Effector CD8-positive, alpha-beta T cell (primary cell): Measurements from ENCODE around the gene NBAS.
"Not testable (repeated sequence)": the region's sequence is repeated elsewhere in the genome, so short reads cannot be mapped to it uniquely, and the experiment has no call there.

ENCODE experiments used
- DNase-seq: peaks from one replicate; lab custom pipeline; 2025; lab: John Stamatoyannopoulos, UW

Gene NBAS

DNA sequence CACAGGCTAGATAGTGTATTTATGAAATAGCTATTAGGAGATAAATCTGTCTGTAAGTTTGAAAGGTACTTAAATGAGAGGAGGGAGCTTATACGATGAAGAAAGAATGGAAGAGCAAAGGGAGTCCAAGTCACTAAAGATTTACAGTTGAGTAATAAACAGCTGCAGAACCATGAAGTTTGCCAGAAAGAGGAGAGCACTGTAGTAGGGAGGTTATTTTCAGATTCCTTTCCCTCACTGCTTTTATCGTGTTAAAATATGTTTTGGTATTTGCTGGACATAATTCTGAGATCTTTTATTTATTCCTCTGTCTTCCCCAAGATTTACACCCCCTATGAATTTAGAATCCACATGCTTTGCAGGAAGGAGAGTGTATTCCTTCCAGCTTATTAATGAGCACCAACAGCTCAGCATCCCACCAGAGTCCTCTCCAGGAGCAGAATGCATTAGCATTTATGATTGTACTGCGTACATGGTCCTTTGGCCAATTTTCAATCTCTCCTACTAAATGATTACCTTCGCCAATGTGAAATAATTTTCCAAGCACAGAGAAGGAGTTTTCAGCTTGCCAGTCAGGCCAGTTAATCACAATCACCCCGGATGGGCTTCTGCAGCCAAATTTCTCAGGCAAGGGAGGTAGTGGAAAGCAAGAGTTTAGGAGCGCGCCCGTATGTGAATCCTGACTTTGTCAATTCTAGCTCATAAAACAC, 297.0 kb downstream of the NBAS start:
- DNase-seq: no peak

GRCh38 chr2:15262792-15263191, 298.3 kb downstream of the NBAS start:
- DNase-seq: no peak

DNA sequence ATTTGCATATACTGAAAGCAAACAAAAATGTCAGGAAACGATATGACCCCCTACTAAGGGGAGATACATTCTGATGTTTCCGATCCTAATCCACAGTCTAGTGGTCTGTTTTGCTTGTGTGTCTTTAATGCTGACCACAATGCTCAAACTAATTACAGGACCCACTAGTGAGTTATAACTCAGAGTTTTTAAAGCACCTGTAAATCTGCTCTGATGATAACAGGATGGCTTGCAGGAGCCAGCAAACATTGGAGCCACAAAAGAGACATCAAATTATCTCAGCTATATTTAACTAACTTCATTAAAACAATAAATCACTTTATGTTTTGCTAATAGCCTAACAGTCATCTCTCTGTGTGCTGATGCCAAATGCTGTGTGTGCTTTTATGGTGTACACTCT, 300.3 kb downstream of the NBAS start:
- no peak for DNase-seq

GRCh38 chr2:15260196-15260595, 300.9 kb downstream of the NBAS start:
- DNase-seq: no peak

DNA sequence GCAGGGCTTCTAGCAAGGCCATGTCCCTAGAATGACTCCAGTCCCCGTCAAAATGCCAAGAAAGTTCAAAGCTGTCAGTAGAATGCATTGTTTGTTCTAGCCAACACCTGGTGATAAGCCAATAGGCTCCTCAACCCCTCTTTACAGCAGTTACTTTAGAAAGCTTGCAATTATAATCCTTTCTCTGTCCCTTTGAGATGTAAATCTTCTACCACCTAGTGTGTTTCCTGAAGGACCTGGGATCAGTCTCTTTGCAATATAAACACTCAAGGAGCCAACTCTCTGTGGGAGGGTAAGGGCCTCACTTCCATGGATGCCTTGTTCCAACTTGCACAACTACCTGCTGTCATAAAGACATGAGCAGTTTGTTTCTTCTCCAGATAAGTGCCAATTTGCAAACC, 301.8 kb downstream of the NBAS start:
- DNase-seq: no peak

- not testable (repeated sequence) for DNase-seq
Measured at GRCh38 chr2:15258385-15258784, 302.7 kb downstream of the NBAS start.

DNA sequence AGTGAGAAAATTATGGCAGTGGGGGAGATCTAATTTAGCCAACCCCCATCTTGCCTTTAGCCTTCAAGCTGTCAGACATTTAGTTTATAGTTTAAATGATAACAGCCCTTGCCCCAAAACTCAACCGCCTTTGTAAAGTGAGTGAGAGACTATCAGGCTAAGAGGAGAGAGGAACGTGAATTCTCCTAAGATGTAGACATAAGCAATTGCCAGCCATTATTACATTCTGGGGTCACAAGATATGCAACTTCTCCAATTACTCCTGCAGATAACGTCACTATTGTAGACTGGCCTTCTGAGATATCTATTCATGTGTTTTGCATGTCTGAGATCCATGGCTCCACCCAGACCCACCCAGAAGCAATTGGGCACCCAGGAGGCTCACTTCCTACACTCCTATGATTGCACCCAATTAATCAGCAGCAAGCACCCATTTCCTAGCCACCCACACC, 307.3 kb downstream of the NBAS start:
- no peak for DNase-seq

DNA sequence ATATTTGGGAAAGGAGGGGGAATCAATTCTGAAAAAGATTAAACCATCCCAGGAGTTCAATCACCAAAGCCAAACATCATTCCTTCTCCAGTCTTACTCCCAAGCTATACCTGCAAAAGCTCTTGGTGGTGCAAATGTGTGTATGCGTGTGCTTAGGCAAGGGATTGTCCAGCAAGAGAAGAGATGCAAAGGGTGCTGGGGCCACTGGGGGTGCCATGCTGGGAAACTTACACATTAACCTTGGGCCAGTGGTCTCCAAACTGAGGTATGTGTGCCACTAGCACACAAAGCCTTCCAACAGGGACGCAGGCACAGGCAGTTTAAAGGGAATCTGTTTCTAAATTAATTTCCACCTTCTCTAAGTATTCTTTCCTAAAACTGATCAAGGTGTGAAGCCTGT, 307.9 kb downstream of the NBAS start:
- DNase-seq: no peak

- no peak for DNase-seq
Measured at GRCh38 chr2:15251753-15252152, 309.4 kb downstream of the NBAS start.

DNA sequence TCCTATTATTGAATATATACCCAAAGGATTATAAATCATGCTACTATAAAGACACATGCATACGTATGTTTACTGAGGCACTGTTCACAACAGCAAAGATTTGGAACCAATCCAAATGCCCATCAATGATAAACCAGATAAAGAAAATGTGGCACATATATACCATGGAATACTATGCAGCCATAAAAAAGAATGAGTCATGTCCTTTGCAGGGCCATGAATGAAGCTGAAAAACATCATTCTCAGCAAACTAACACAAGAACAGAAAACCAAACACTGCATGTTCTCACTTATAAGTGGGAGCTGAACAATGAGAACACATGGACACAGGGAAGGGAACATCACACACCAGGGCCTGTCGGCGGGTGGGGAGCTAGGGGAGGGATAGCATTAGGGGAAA, 310.2 kb downstream of the NBAS start:
- DNase-seq: not testable (repeated sequence)

DNA sequence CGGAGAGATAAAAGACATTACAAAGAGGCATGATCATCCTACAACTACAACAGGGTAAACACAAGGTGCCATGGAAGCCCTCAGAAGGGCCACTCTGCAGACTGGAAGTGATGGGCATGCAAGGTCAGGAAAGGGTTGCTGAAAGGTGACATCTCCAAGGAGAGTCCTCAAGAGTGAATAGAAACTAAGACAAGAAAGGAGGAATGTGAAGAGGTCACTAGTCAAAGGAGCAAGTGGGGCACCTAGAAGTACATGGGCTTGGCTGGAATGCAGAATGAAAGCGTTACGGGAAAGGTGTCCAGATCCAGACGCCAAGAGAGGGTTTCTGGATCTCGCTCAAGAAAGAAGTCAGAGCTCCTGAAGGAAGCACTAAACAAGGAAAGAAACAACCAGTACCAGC, 314.3 kb downstream of the NBAS start:
- DNase-seq: no peak

GRCh38 chr2:15243762-15244161, 317.4 kb downstream of the NBAS start:
- no peak for DNase-seq

GRCh38 chr2:15242936-15243461, 318.1 kb downstream of the NBAS start:
- no peak for DNase-seq

DNA sequence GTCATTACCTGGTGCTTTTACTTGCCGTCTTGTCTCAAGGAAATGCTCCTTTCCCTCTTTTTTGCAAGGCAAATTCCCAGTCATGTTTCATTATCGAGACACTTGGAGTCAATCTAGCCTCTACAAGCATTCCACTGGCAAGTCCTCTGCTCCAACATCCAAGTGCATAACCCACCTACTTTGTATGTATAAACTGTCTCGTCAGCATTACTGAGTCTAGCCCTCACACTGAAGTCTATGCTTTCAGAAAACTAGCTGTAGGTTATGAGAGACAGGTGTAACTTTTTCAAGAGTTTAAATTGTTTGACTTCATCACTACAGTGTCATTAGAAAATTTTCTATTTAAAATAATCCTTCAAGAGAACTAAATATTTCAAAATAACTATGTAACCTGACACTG, 319.2 kb downstream of the NBAS start:
- DNase-seq: no peak

DNA sequence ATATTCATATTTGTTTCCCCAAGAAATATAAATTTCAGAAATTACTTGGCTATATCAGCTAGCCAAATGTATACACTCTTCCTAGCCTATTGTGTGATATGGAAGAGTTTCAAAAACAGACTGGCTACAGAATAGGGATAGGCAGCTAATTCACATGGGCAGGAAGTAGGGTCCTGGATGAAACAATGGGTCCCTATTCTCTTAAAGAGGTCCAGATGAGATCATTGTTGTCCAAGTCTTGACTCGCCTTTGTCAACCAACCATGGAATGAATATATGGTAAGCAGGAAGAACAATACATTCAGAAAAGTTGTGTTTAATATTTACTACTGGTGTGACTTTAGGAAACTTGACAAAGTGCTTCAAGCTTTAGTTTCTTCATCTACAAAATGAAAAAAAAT, 319.9 kb downstream of the NBAS start:
- no peak for DNase-seq

DNA sequence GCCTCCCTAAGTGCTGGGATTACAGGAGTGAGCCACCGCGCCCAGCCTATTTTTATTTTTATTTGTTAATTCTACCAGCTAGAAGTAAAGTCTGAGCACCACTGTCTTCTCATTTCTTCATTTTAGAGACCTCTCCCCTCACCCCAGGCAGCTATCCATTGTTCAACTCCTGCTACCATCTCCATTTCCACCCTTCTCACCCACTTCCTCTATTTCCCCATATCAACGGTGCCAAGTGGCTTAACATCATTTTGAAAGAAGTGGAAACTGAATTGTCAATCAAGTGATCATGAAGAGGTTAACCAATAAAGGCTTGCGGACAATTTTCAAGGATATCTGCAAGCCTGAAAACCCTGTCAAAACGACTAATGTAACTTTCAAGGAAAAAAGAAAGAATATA, 323.1 kb downstream of the NBAS start:
- no peak for DNase-seq

DNA sequence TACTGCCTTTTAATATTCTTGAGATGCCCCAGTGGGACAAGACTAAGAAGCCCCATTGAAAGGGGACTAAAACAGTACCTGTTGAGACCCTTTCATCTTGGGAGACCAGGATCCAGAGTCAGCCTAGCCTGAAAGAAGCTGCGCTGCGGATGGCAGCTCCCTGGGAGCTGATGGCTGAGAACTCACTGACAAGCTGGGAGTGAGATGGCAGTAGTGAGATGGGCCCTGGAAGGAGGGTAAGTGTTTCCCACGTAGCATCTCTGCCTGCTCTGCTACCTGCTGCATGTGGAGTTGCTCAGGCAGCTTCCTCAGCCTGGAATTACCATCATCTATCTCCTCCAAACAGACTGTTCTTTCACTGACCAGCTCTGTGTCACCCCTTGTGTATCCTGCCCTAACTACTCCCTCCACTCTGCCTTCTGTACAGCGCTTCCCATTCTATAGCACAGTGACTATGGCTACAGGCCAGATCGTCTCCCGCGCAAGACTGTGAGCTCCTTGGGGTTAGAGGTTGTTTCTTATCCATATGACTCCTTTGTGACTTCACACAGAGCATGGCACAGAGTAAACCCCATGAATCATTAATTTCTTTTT, 330.4 kb downstream of the NBAS start:
- no peak for DNase-seq

GRCh38 chr2:15226661-15227060, 334.5 kb downstream of the NBAS start:
- DNase-seq: no peak

- no peak for DNase-seq
Measured at GRCh38 chr2:15225131-15225530, 336.0 kb downstream of the NBAS start.

GRCh38 chr2:15224641-15225040, 336.5 kb downstream of the NBAS start:
- no peak for DNase-seq

DNA sequence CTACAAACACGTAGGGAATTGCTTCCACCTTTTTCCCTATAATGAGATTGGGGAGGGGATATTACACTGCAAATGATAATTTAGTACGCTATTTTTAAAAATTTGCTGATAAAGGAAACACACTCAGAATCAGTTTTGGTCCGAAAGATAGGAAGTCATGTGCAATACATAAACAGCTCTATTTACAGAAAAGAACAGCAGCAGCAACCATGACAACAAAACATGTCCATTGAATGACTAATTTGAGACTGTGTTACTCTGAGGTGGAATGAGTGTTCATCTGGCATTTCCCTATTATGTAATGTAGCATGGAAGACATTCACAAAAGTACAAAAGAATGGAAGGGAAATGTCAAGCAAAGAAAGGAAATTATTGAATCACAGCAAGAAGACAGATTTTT, 337.2 kb downstream of the NBAS start:
- DNase-seq: no peak

- no peak for DNase-seq
Measured at GRCh38 chr2:15222856-15223255, 338.3 kb downstream of the NBAS start.

- no peak for DNase-seq
Measured at GRCh38 chr2:15220603-15221002, 340.5 kb downstream of the NBAS start.
